H1 (cell line): Measurements from ENCODE around the gene TRNP1. TPM values are rescaled to one million over a fixed set of nuclear protein-coding genes. Genes with fewer than 3 reads are reported as not detected.

Experiments used
- CTCF ChIA-PET: fragments of 300-600 bp; sonication (Branson Sonifier 250); formaldehyde crosslinking; loops from one replicate; lab custom pipeline; 2021; ENCODE audit not compliant: partially characterized antibody; lab: Charles Lee
- POLR2A ChIA-PET: fragments of 300-600 bp; sonication (Branson Sonifier 250); formaldehyde crosslinking; loops from one replicate; lab custom pipeline; 2021; ENCODE audit warnings: inconsistent platforms; ENCODE audit not compliant: partially characterized antibody; lab: Charles Lee
- DNase-seq, 2 experiments: peaks; one replicate each; pipeline versions ENCODE4 v3.0.0 to v3.0.0-alpha.2; 2010 to 2022; ENCODE audit warnings: low spot score in 2 of 2, low read depth in 1 of 2, mixed read lengths in 1 of 2
- FAIRE-seq: peaks from 2 replicates; lab custom pipeline; 2011; peaks lifted over from hg19 to GRCh38; lab: Jason Lieb, UNC
- H2AFZ ChIP-seq: 2 replicates; pipeline ENCODE4 v1.8.1; 2012; ENCODE audit warnings: low read length, inconsistent platforms
- H2AK5ac ChIP-seq: 2 replicates; pipeline ENCODE4 v1.6.1; 2013; ENCODE audit warnings: low read depth, low read length
- H2BK120ac ChIP-seq: replicated peaks from 2 replicates; pipeline ENCODE3; 2013; ENCODE audit warnings: low read depth, low read length, inconsistent platforms
- H2BK12ac ChIP-seq: 2 replicates; pipeline ENCODE4 v1.6.1; 2013; ENCODE audit warnings: low read depth, low read length
- H2BK15ac ChIP-seq: 2 replicates; pipeline ENCODE4 v1.6.1; 2013; ENCODE audit warnings: low read length
- H2BK20ac ChIP-seq: 2 replicates; pipeline ENCODE4 v1.6.1; 2013; ENCODE audit warnings: low read length
- H2BK5ac ChIP-seq: 2 replicates; pipeline ENCODE4 v1.6.1; 2013; ENCODE audit warnings: low read depth, low read length
- H3K14ac ChIP-seq: 2 replicates; pipeline ENCODE4 v1.6.1; 2013; ENCODE audit warnings: inconsistent platforms; ENCODE audit not compliant: insufficient read length
- H3K18ac ChIP-seq: 2 replicates; pipeline ENCODE4 v1.6.1; 2013; ENCODE audit warnings: low read length; ENCODE audit errors: extremely low read depth
- H3K23ac ChIP-seq: 2 replicates; pipeline ENCODE4 v1.6.1; 2013; ENCODE audit warnings: inconsistent platforms; ENCODE audit not compliant: insufficient read length
- H3K23me2 ChIP-seq: 2 replicates; pipeline ENCODE4 v1.6.1; 2013; ENCODE audit warnings: low read depth, low read length
- H3K27ac ChIP-seq: 2 replicates; pipeline ENCODE4 v1.6.1; 2011; ENCODE audit warnings: low read depth, low read length, inconsistent platforms
- H3K27me3 ChIP-seq, 4 experiments: replicated peaks in 1 of 4; 1 replicate in 1 of 4; 2 replicates in 3 of 4; pipeline versions ENCODE4 v1.6.1 to v1.8.1; 2011 to 2013; ENCODE audit warnings: low read length in 3 of 4, mild to moderate bottlenecking in 3 of 4, inconsistent platforms in 2 of 4, mixed read lengths in 2 of 4, moderate library complexity in 1 of 4; ENCODE audit not compliant: control insufficient read depth in 3 of 4, insufficient read depth in 3 of 4; ENCODE audit errors: extremely low read depth in 1 of 4
- H3K36me3 ChIP-seq, 4 experiments: 2 replicates each; pipeline versions ENCODE4 v1.6.1 to v1.8.1; 2011 to 2013; ENCODE audit warnings: mild to moderate bottlenecking in 4 of 4, low read length in 3 of 4, moderate library complexity in 2 of 4, control low read depth in 1 of 4, inconsistent platforms in 1 of 4; ENCODE audit not compliant: insufficient read depth in 4 of 4, control insufficient read depth in 2 of 4
- H3K4ac ChIP-seq: replicated peaks from 2 replicates; pipeline ENCODE3; 2013; ENCODE audit warnings: low read length, low read depth, mixed read lengths, inconsistent platforms; ENCODE audit not compliant: insufficient read length
- H3K4me1 ChIP-seq, 4 experiments: replicated peaks in 1 of 4; 1 replicate in 1 of 4; 2 replicates in 3 of 4; pipeline versions ENCODE4 v1.6.1 to v1.8.1; 2011 to 2013; ENCODE audit warnings: low read length in 3 of 4, inconsistent platforms in 2 of 4, mixed read lengths in 1 of 4; ENCODE audit not compliant: insufficient read depth in 4 of 4, control insufficient read depth in 3 of 4
- H3K4me2 ChIP-seq, 2 experiments: 2 replicates each; pipeline versions ENCODE4 v1.6.1 to v1.8.1; 2011 to 2013; ENCODE audit warnings: low read depth in 2 of 2, low read length in 2 of 2, control low read depth in 1 of 2, inconsistent platforms in 1 of 2, mild to moderate bottlenecking in 1 of 2; ENCODE audit not compliant: insufficient read depth in 1 of 2
- H3K4me3 ChIP-seq, 4 experiments: fragments of 200-600, 300-600 bp in 1 of 4; sonication (generic), shearing (Covaris generic), sonication (Bioruptor Twin) in 1 of 4; 2 replicates each; pipeline versions ENCODE4 v1.5.1 to v1.8.1; 2011 to 2016; ENCODE audit warnings: low read length in 4 of 4, low read depth in 3 of 4, control low read depth in 2 of 4, inconsistent platforms in 2 of 4, mild to moderate bottlenecking in 2 of 4, mixed read lengths in 1 of 4, moderate library complexity in 1 of 4; ENCODE audit not compliant: insufficient read depth in 2 of 4; ENCODE audit errors: extremely low read depth in 1 of 4
- H3K56ac ChIP-seq: replicated peaks from 2 replicates; pipeline ENCODE3; 2013; ENCODE audit warnings: low read depth, mild to moderate bottlenecking, mixed read lengths, low read length, inconsistent platforms; ENCODE audit not compliant: insufficient read length
- H3K79me1 ChIP-seq: 2 replicates; pipeline ENCODE4 v1.6.1; 2013; ENCODE audit warnings: low read depth, low read length, control low read depth
- H3K79me2 ChIP-seq, 2 experiments: 2 replicates each; pipeline versions ENCODE4 v1.6.1 to v1.8.1; 2012 to 2013; ENCODE audit warnings: low read length in 2 of 2, mild to moderate bottlenecking in 2 of 2, inconsistent platforms in 1 of 2; ENCODE audit not compliant: insufficient read depth in 2 of 2, control insufficient read depth in 1 of 2
- H3K9ac ChIP-seq, 4 experiments: replicated peaks in 1 of 4; 1 replicate in 1 of 4; 2 replicates in 3 of 4; pipeline versions ENCODE4 v1.6.1 to v1.8.1; 2011 to 2013; ENCODE audit warnings: low read depth in 3 of 4, low read length in 3 of 4, control low read depth in 2 of 4, mild to moderate bottlenecking in 2 of 4, moderate library complexity in 2 of 4, inconsistent platforms in 1 of 4; ENCODE audit errors: extremely low read depth in 1 of 4
- H3K9me3 ChIP-seq, 2 experiments: 2 replicates each; pipeline versions ENCODE4 v1.6.1 to v1.8.1; 2012 to 2013; ENCODE audit warnings: mild to moderate bottlenecking in 2 of 2, moderate library complexity in 2 of 2, control low read depth in 1 of 2, inconsistent platforms in 1 of 2, low read depth in 1 of 2, low read length in 1 of 2, mixed read lengths in 1 of 2; ENCODE audit not compliant: insufficient read depth in 2 of 2
- H4K20me1 ChIP-seq, 2 experiments: replicated peaks in 1 of 2; 2 replicates each; pipeline versions ENCODE3 to v1.8.1; 2011 to 2013; ENCODE audit warnings: inconsistent platforms in 2 of 2, low read length in 2 of 2, mild to moderate bottlenecking in 1 of 2; ENCODE audit not compliant: insufficient read depth in 2 of 2, control insufficient read depth in 1 of 2
- H4K5ac ChIP-seq: 2 replicates; pipeline ENCODE4 v1.6.1; 2013; ENCODE audit warnings: low read length, low read depth, mixed read lengths, inconsistent platforms; ENCODE audit not compliant: insufficient read length
- H4K8ac ChIP-seq: 2 replicates; pipeline ENCODE4 v1.8.0; 2013; ENCODE audit warnings: mild to moderate bottlenecking, moderate library complexity, low read length, inconsistent platforms; ENCODE audit not compliant: insufficient read depth; ENCODE audit errors: extremely low read depth
- H4K91ac ChIP-seq: replicated peaks from 2 replicates; pipeline ENCODE3; 2013; ENCODE audit warnings: low read length, mixed read lengths, inconsistent platforms; ENCODE audit not compliant: insufficient read length
- ASH2L ChIP-seq: fragments of 200-600, 300-600 bp; sonication (generic); IDR thresholded peaks from one replicate; pipeline ENCODE4 v1.7.1; 2017; ENCODE audit warnings: low read length
- CHD1 ChIP-seq: IDR thresholded peaks from 2 replicates; pipeline ENCODE4 v1.6.1; 2012; ENCODE audit warnings: low read depth, low read length, improper control_type of control experiment
- HDAC6 ChIP-seq: IDR thresholded peaks from one replicate; pipeline ENCODE4 v1.7.1; 2012; ENCODE audit warnings: low read depth, mild to moderate bottlenecking, inconsistent platforms, low read length, moderate library complexity
- POLR2AphosphoS5 ChIP-seq: IDR thresholded peaks from 2 replicates; pipeline ENCODE4 v1.6.1; 2011; ENCODE audit warnings: low read depth, low read length
- RBBP5 ChIP-seq: IDR thresholded peaks from 2 replicates; pipeline ENCODE4 v1.7.1; 2012; ENCODE audit warnings: low read depth, mild to moderate bottlenecking, inconsistent platforms, low read length, moderate library complexity, borderline replicate concordance
- SRF ChIP-seq: IDR thresholded peaks from 2 replicates; pipeline ENCODE4 v1.6.1; 2011; ENCODE audit warnings: mild to moderate bottlenecking, low read depth, low read length, moderate library complexity
- WGBS, 2 experiments: shearing (Covaris generic) in 1 of 2; methylation state at CpG; one replicate each; pipeline versions ENCODE4 v1.1.6 to v1.1.7; 2013 to 2015; ENCODE audit warnings: low lambda C conversion rate in 2 of 2, mixed read lengths in 2 of 2, inconsistent platforms in 1 of 2, low coverage in 1 of 2, missing lambda C conversion rate in 1 of 2; ENCODE audit not compliant: insufficient replicate concordance in 2 of 2, insufficient coverage in 1 of 2, insufficient read length in 1 of 2; ENCODE audit errors: extremely low coverage in 1 of 2, missing lambda C conversion rate in 1 of 2; 5-methylcytosine and 5-hydroxymethylcytosine counted together
- polyA plus RNA-seq, 7 experiments: library from polyadenylated mRNA; depleted of rRNA in 3 of 7; stranded (reverse) in 5 of 7; unstranded in 2 of 7; fragments of >200 nt in 5 of 7; fragments of 200-250 nt in 2 of 7; gene quantifications; 1 replicate in 5 of 7; 2 replicates in 1 of 7; 4 replicates in 1 of 7; pipeline versions ENCODE4 v1.2.1 to v1.2.3, GENCODE V29; 2011 to 2013; ENCODE audit warnings: missing spikeins in 2 of 7, mixed read lengths in 2 of 7
- total RNA-seq: library from RNA; stranded (reverse); fragmentation: NEBNext Ultra II Directional; extraction: Animal tissue kit (Norgen Biotek cat#: 25700); gene quantifications from 2 replicates; pipeline ENCODE4 v1.2.1, GENCODE V29; 2021

The TRNP1 gene
- total and polyA plus RNA-seq, 2 of the 8 experiments (the other 6 are each of a cell fraction or from before 2014, with no cell fraction given): 51.7 to 102 TPM

DNA sequence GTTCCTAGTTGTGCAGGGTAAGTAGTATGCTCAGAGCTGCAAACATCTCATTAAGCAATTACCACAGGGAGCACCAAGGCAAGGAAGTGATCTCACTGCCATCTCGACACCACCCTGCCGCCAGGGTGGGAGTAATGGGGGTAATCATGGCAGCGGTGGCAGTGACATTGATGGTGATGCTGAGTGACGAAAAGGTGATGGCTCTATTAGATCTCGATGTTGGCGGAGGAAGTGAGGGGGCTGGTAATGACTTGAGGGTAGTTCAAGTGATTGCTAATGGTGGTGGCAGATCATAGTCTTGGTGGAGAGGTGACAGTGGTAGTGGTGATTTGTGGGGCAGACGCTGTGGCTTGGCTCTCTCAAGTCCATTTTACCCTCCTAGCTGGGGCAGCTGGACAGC lies 44.5 kb downstream of the TRNP1 start:
- TF ChIP-seq HDAC6: no peak
- TF ChIP-seq CHD1: no peak
- TF ChIP-seq POLR2AphosphoS5: no peak
- no peak for TF ChIP-seq ASH2L
- no peak for TF ChIP-seq SRF
- no peak for TF ChIP-seq RBBP5
- H2AK5ac ChIP-seq: no peak overlapping the region
- H3K79me2 ChIP-seq: no peaks in the 10 kb centered on the region
- no peaks in the 10 kb centered on the region for H3K36me3 ChIP-seq
- H4K91ac ChIP-seq: peak overlapping the region; percentile 63
- no peak overlapping the region for H3K56ac ChIP-seq
- no peak overlapping the region for H4K8ac ChIP-seq
- no peak overlapping the region for H2AFZ ChIP-seq
- H3K79me1 ChIP-seq: no peaks in the 10 kb centered on the region
- ChIA-PET CTCF (interaction anchor here (1.2 to 26.4 kb wide), 7 partner anchors 31 to 319 kb away, joined by 3 to 790 read pairs (median 5); partner anchors contain the start of gene TRNP1), POLR2A (interaction anchor here (1.0 to 58.9 kb wide), 5 partner anchors 9 to 116 kb away, joined by 3 to 1829 read pairs (median 5); partner anchors contain the start of genes TENT5B and TRNP1)
- H3K23me2 ChIP-seq: no peaks in the 10 kb centered on the region
- H3K9ac ChIP-seq: 0 out of 7 replicates have a peak overlapping the region, but pooled peaks of 1 of the 4 experiments have one; percentile 31
- H4K20me1 ChIP-seq: no peaks in the 10 kb centered on the region
- no peak overlapping the region for H3K23ac ChIP-seq
- H2BK120ac ChIP-seq: peak overlapping the region; percentile 6
- H3K4me1 ChIP-seq: peaks cover 0 to 16% (median 5%) of the 10 kb centered on the region in 4 experiments; a peak in 4 of 7 replicates
- peak overlapping the region; percentile 46 for H3K4ac ChIP-seq
- H3K14ac ChIP-seq: no peak overlapping the region
- no peak overlapping the region for H3K4me3 ChIP-seq
- H3K27me3 ChIP-seq: no peaks in the 10 kb centered on the region
- peak overlapping the region; percentile 35; the same call in 1 of the 2 replicates for H2BK5ac ChIP-seq
- no peak overlapping the region for H3K4me2 ChIP-seq
- no peaks in the 10 kb centered on the region for H3K9me3 ChIP-seq
- H2BK15ac ChIP-seq: no peak overlapping the region
- WGBS, 2 experiments: 97% methylated on average over 7 of the region's 7 CpGs; no CpG with 5 or more reads in 1 of the 2 experiments
- FAIRE-seq (no peak), DNase-seq (no peak)
- no peak overlapping the region for H3K27ac ChIP-seq
- H2BK20ac ChIP-seq: no peak overlapping the region; the same call in 1 of the 2 replicates
- no peak overlapping the region for H4K5ac ChIP-seq
- H3K18ac ChIP-seq: peak overlapping the region; percentile 66
- H2BK12ac ChIP-seq: peak overlapping the region; percentile 52; the same call in 1 of the 2 replicates
